Measurements from ENCODE around the gene MAD1L1.

GRCh38 chr7:2048006-2048405 is 184.7 kb downstream of the MAD1L1 start:
- TF ChIP-seq CTCF (IDR thresholded peaks at IDR 0.05; ENCODE audit: low read depth, low read length, missing input control) (no peak), SP1 (IDR thresholded peaks at IDR 0.05) (no peak)
